ENCODE measurements around the gene CTPS1. TPM values are rescaled to one million over a fixed set of nuclear protein-coding genes. Genes with fewer than 3 reads are reported as not detected.

Gene CTPS1
- total RNA-seq, 1 experiment from 2014 or later: 63.1 TPM

- H3K36me3 ChIP-seq (ENCODE audit: control insufficient read depth, insufficient read depth, low read length): no peaks in the 10 kb centered on the region
- Mint-ChIP-seq H3K27me3 (ENCODE audit: insufficient read depth, unreplicated experiment) (no peaks in the 10 kb centered on the region), H3K36me3 (ENCODE audit: insufficient read depth, unreplicated experiment) (no peaks in the 10 kb centered on the region), H3K27ac (ENCODE audit: unreplicated experiment) (no peak overlapping the region), H3K9me3 (ENCODE audit: unreplicated experiment) (no peaks in the 10 kb centered on the region), H3K4me1 (ENCODE audit: low read depth, unreplicated experiment) (peaks cover 7% of the 10 kb centered on the region), H3K4me3 (ENCODE audit: unreplicated experiment) (no peak overlapping the region)
- CTCF ChIA-PET: interaction anchor here (0.7 to 1.4 kb wide), 2 partner anchors 83 to 95 kb away, joined by 3 to 4 read pairs; no protein-coding TSS in a partner anchor
- H3K4me3 ChIP-seq (ENCODE audit: low read depth, low read length): no peak overlapping the region
- DNase-seq: no peak
- no peaks in the 10 kb centered on the region for H3K4me1 ChIP-seq
- POLR2A ChIA-PET: no interaction called here
- H3K9me3 ChIP-seq: no peaks in the 10 kb centered on the region
- intact Hi-C loops (cut with micrococcal nuclease; ENCODE audit: unreplicated experiment): no loop called here
- H3K27me3 ChIP-seq (replicated peaks; ENCODE audit: control insufficient read depth, insufficient read depth, low read length): no peaks in the 10 kb centered on the region
- no TSS peak for BruUV-seq (replicated peaks)
- TF ChIP-seq, protein P1, sequence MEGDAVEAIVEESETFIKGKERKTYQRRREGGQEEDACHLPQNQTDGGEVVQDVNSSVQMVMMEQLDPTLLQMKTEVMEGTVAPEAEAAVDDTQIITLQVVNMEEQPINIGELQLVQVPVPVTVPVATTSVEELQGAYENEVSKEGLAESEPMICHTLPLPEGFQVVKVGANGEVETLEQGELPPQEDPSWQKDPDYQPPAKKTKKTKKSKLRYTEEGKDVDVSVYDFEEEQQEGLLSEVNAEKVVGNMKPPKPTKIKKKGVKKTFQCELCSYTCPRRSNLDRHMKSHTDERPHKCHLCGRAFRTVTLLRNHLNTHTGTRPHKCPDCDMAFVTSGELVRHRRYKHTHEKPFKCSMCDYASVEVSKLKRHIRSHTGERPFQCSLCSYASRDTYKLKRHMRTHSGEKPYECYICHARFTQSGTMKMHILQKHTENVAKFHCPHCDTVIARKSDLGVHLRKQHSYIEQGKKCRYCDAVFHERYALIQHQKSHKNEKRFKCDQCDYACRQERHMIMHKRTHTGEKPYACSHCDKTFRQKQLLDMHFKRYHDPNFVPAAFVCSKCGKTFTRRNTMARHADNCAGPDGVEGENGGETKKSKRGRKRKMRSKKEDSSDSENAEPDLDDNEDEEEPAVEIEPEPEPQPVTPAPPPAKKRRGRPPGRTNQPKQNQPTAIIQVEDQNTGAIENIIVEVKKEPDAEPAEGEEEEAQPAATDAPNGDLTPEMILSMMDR (IDR thresholded peaks at IDR 0.05; ENCODE audit: insufficient read depth in 1 of 2, low read depth in 1 of 2, low read length in 1 of 2, severe bottlenecking in 1 of 2, unreplicated experiment in 1 of 2): no peak
Measured at GRCh38 chr1:40945491-40945973, 34.0 kb upstream of the CTPS1 start.

DNA sequence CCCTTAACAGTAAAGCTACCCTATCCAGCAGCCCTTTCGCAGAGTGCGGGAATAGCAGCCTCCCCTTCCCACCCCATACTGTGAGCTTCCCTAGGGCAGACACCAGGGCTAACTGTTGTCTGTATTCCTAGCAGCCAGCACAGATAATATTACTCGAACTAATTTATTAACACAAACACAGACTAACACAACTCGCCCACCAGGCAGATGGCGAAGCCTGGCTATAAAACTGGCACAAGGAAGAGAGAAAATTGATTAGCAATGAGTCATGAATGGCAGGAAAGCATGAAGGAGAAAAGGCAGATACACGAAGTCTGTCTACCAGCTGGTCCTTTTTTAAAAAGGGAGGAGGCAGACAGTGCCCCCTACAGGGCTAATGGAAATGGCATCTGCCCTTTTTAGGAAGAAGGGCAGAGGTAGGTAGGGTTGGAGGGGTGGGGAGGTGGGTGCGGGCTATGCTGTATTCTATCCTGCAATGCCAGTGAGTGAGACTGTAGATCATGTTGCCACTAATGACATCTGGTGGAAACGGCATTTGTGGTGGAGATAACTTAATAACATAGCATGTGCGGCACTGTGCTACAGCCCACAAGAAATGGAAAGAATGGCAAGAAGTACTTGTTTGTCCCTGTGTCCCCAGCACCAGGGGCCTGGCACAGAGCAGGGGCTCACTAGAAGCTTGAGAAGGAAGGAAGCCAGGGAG, 30.6 kb upstream of the CTPS1 start:
- no TSS peak for BruUV-seq (replicated peaks)
- H3K4me1 Mint-ChIP-seq (ENCODE audit: low read depth, unreplicated experiment): peaks cover 13% of the 10 kb centered on the region
- H3K27ac Mint-ChIP-seq (ENCODE audit: unreplicated experiment): no peak overlapping the region
- Histone ChIP-seq H3K9me3 (no peaks in the 10 kb centered on the region), H3K36me3 (ENCODE audit: control insufficient read depth, insufficient read depth, low read length) (no peaks in the 10 kb centered on the region), H3K4me1 (no peaks in the 10 kb centered on the region), H3K4me3 (ENCODE audit: low read depth, low read length) (no peak overlapping the region), H3K27me3 (replicated peaks; ENCODE audit: control insufficient read depth, insufficient read depth, low read length) (no peaks in the 10 kb centered on the region)
- TF ChIP-seq, protein P1 (IDR thresholded peaks at IDR 0.05; ENCODE audit: insufficient read depth in 1 of 2, low read depth in 1 of 2, low read length in 1 of 2, severe bottlenecking in 1 of 2, unreplicated experiment in 1 of 2): peak; percentile 40 to 55
- no peak overlapping the region for H3K4me3 Mint-ChIP-seq (ENCODE audit: unreplicated experiment)
- ChIA-PET CTCF (interaction anchor here (0.6 to 5.9 kb wide), 11 partner anchors 9 to 353 kb away, joined by 3 to 35 read pairs (median 4); partner anchors contain the start of gene CITED4), POLR2A (interaction anchor here (0.8 kb wide), 1 partner anchor 87 kb away, joined by 10 read pairs; the partner anchor contains the start of gene CITED4)
- no peaks in the 10 kb centered on the region for H3K36me3 Mint-ChIP-seq (ENCODE audit: insufficient read depth, unreplicated experiment)
- peak; percentile 54 to 62 for DNase-seq
- intact Hi-C loops (cut with micrococcal nuclease; ENCODE audit: unreplicated experiment): no loop called here
- H3K27me3 Mint-ChIP-seq (ENCODE audit: insufficient read depth, unreplicated experiment): no peaks in the 10 kb centered on the region
- no peaks in the 10 kb centered on the region for H3K9me3 Mint-ChIP-seq (ENCODE audit: unreplicated experiment)

DNA sequence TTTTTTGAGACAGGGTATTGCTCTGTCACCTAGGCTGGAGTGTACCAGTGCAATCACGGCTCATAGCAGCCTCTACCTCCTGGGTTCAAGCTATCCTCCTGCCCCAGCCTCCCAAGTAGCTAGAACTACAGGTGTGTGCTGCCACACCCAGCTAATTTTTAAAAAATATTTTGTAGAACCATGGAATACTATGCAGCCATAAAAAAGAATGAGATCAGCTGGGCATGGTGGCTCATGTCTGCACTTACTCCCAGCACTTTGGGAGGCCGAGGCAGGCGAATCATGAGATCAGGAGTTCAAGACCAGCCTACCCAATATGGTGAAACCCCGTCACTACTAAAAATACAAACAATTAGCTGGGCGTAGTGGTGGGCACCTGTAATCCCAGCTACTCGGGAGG, 29.9 kb upstream of the CTPS1 start:
- Mint-ChIP-seq H3K9me3 (ENCODE audit: unreplicated experiment) (no peaks in the 10 kb centered on the region), H3K27me3 (ENCODE audit: insufficient read depth, unreplicated experiment) (no peaks in the 10 kb centered on the region), H3K4me3 (ENCODE audit: unreplicated experiment) (no peak overlapping the region), H3K27ac (ENCODE audit: unreplicated experiment) (no peak overlapping the region), H3K4me1 (ENCODE audit: low read depth, unreplicated experiment) (peaks cover 11% of the 10 kb centered on the region), H3K36me3 (ENCODE audit: insufficient read depth, unreplicated experiment) (no peaks in the 10 kb centered on the region)
- H3K36me3 ChIP-seq (ENCODE audit: control insufficient read depth, insufficient read depth, low read length): no peaks in the 10 kb centered on the region
- POLR2A ChIA-PET: no interaction called here
- no peak for DNase-seq
- no peaks in the 10 kb centered on the region for H3K27me3 ChIP-seq (replicated peaks; ENCODE audit: control insufficient read depth, insufficient read depth, low read length)
- intact Hi-C loops (cut with micrococcal nuclease; ENCODE audit: unreplicated experiment): no loop called here
- no peaks in the 10 kb centered on the region for H3K4me1 ChIP-seq
- H3K9me3 ChIP-seq: no peaks in the 10 kb centered on the region
- no TSS peak for BruUV-seq (replicated peaks)
- CTCF ChIA-PET: interaction anchor here (0.7 to 5.9 kb wide), 5 partner anchors 10 to 174 kb away, joined by 3 to 35 read pairs (median 4); partner anchors contain the start of gene CITED4
- H3K4me3 ChIP-seq (ENCODE audit: low read depth, low read length): no peak overlapping the region
- TF ChIP-seq, protein P1 (IDR thresholded peaks at IDR 0.05; ENCODE audit: insufficient read depth in 1 of 2, low read depth in 1 of 2, low read length in 1 of 2, severe bottlenecking in 1 of 2, unreplicated experiment in 1 of 2): no peak

Measured in Caco-2 (cell line).